T-helper 1 cell treated with Interleukin-12 subunit alpha and Interleukin-12 subunit beta and Interleukin-4 antibody, amounts not matched to agents 30 ng/mL and 1 ng/mL, for 36 hours (primary cell): ENCODE results near the gene NFASC. TPM values are rescaled to one million over a fixed set of nuclear protein-coding genes. Genes with fewer than 3 reads are reported as not detected.

Experiments
- intact Hi-C: fragments of 100-400 bp; cut with micrococcal nuclease; formaldehyde crosslinking; loops from one replicate; pipeline ENCODE4 v1.15.1; 2024
- total RNA-seq: library from RNA; stranded (reverse); gene quantifications from 2 replicates; pipeline ENCODE4 v1.2.3, GENCODE V29; 2022

The NFASC gene
- total RNA-seq, 1 donor from 2014 or later, result 0.20 TPM

- intact Hi-C loops, result no loop called here
Observed at GRCh38 chr1:205030896-205031295, 160.2 kb downstream of the NFASC start.

GRCh38 chr1:205032508-205032907, 161.8 kb downstream of the NFASC start:
- intact Hi-C loops, result no loop called here

DNA sequence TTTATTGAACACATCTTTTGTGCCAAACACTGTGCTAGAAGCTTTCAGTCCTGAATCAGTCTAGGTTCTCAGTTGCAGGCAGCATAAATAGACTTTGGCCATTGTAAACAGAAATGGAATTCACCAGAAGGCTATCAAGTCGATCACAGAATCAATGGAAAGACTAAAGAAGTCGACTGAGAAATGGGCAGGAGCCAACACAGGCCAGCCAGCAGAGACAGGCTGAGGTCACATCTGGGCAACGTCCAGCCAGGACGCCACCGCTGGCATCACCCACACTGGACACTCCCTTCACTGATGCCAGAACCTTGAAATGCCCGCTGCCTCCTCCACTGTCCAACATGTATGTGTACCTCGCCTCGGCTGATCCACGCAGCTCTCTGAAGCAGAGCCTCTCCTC, 166.9 kb downstream of the NFASC start:
- intact Hi-C loops, result no loop called here

- intact Hi-C loops, result no loop called here
Observed at GRCh38 chr1:205038132-205038786, 167.6 kb downstream of the NFASC start.

DNA sequence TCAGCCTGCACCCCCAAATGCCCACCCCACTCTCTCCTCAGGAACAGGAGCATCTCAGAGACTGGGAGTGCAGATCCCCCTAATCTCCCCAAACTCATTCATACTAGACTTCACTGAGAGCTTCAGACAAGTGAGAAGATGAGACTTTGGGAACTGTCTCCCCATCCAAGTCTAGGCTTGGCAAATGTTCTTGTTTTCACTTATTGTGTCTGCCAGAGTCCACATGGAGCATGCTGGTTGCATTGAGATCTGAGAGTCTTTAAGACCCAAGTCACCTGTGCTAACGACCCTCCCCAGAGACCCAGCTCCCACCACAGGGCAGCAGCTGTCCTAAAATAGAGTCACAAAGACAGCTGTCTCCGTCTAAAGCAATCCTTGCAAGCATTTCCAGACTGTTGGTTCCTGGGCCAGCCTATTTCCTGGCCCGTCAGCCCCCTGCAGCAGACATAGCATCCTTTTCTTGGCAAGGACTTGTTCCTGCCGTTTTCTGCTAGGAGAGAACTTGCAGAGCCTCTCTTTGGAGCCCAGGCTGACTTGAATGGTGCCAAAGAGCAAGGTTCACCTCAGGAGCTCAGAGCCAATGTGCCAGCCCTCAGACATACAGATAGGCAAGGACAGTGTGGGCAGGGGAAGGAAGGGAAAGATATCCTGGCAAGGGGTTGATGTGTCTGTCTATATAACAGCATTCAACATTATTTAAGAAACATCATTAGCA, 170.5 kb downstream of the NFASC start:
- intact Hi-C loops, result no loop called here

GRCh38 chr1:205041998-205042910, 171.6 kb downstream of the NFASC start:
- intact Hi-C loops, result no loop called here

GRCh38 chr1:205042911-205043806, 172.5 kb downstream of the NFASC start, which contains the start of gene CNTN2:
TSS of gene CNTN2 (plus strand) at chr1:205043212. CDS start at chr1:205053186, 9,974 bp downstream.
- intact Hi-C loops, result no loop called here

GRCh38 chr1:205043866-205044265, 173.2 kb downstream of the NFASC start:
- intact Hi-C loops, result no loop called here

DNA sequence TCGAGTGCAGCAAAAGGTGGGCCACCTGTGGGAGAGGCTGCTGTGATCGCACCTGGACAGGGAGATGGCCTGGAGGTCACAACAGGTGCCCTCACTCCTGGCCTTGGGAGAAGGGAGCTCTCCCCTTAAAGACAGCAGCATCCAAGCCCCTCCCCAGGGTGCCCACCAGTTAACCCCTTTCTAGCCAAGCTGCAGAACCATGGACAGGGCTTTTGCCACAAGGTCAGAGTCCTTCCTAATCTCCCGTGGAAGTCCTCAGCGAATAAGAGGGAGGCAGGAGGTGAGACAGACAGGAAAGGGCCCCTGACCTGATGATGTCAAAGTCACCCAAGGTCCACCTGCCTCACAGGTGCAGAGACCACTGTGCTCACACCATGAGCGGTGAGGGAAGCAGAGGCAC, 174.1 kb downstream of the NFASC start:
- intact Hi-C loops, result no loop called here

DNA sequence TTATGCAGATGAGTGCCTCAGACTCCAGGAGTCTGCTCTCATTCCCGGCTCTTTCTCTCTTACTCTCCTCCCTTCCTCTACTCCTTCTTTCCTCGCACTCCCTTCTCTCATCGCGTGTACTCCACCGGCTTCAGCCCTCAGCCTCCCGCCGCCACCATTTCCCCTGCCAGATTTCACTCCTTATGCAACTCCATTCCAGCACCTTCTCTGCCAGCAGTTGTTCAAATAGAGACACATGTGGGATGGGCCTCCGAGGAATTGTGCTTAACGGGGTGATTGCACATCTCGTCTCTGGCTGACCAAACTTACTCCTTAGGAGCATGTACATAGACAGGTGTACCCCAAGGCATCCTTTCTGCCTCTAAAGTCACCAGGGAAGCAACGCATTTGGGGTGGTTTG, 174.5 kb downstream of the NFASC start:
- intact Hi-C loops, result no loop called here

- intact Hi-C loops, result no loop called here
Observed at GRCh38 chr1:205046870-205047269, 176.2 kb downstream of the NFASC start.

GRCh38 chr1:205047764-205048231, 177.1 kb downstream of the NFASC start:
- intact Hi-C loops, result no loop called here

GRCh38 chr1:205048382-205048781, 177.7 kb downstream of the NFASC start:
- intact Hi-C loops, result no loop called here

DNA sequence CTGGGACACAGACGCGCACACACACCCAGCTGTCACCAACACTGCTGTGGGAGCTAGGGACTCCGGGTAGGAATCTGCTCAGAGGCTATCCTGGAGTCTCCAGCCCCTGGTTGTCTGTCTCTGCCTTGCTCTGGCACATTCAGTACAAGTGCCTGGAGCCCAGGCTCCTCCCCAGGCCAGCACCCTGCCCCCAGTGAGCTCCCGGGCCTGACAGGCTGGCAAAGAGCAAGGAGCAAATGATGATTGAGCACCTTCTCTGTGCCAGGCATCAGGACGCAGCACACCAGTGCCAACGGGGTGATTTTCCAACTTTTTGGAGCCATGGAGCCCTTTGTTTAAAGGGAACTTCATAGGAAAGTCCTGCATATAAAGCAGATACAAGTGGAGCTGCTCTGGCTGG, 178.8 kb downstream of the NFASC start:
- intact Hi-C loops, result no loop called here

GRCh38 chr1:205052690-205053089, 182.0 kb downstream of the NFASC start:
- intact Hi-C loops, result no loop called here

- intact Hi-C loops, result no loop called here
Observed at GRCh38 chr1:205053296-205053695, 182.6 kb downstream of the NFASC start.

GRCh38 chr1:205054013-205054412, 183.4 kb downstream of the NFASC start:
- intact Hi-C loops, result no loop called here

DNA sequence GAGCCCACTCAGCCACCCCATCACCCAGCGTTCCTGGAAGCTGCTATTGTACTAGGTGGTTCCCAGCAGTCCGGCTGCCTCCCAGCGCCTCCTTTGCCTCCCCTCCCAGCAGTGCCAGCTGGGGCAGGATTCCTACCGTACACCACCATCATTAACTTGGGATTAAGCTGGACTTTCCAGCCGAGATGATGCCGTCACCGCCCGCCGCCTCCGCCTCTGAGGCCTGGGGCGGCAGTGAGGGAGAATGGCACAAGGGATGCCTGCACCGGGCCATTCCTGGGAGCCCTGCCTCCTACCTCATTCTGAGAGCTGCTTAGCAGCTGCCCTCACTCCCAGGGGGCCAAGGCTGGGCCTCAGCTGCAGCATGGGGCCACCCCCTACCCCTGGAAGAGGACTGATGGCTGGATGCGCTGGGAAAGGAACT, 185.5 kb downstream of the NFASC start:
- intact Hi-C loops, result no loop called here

- intact Hi-C loops, result no loop called here
Observed at GRCh38 chr1:205056956-205057568, 186.4 kb downstream of the NFASC start.
